Hepatocyte (in vitro differentiated cells): ENCODE data around the gene SYT7.

Experiments used
- CTCF ChIP-seq: fragments of 200-600 bp; sonication (generic); IDR thresholded peaks from 2 replicates; pipeline ENCODE4 v1.5.1; 2016; ENCODE audit warnings: antibody characterized with exemption, mild to moderate bottlenecking; ENCODE audit not compliant: poor library complexity
- EZH2 ChIP-seq: fragments of 200-600 bp; sonication (generic); IDR thresholded peaks from 2 replicates; pipeline ENCODE4 v1.6.1; 2016; ENCODE audit warnings: antibody characterized with exemption, mild to moderate bottlenecking, borderline replicate concordance

DNA sequence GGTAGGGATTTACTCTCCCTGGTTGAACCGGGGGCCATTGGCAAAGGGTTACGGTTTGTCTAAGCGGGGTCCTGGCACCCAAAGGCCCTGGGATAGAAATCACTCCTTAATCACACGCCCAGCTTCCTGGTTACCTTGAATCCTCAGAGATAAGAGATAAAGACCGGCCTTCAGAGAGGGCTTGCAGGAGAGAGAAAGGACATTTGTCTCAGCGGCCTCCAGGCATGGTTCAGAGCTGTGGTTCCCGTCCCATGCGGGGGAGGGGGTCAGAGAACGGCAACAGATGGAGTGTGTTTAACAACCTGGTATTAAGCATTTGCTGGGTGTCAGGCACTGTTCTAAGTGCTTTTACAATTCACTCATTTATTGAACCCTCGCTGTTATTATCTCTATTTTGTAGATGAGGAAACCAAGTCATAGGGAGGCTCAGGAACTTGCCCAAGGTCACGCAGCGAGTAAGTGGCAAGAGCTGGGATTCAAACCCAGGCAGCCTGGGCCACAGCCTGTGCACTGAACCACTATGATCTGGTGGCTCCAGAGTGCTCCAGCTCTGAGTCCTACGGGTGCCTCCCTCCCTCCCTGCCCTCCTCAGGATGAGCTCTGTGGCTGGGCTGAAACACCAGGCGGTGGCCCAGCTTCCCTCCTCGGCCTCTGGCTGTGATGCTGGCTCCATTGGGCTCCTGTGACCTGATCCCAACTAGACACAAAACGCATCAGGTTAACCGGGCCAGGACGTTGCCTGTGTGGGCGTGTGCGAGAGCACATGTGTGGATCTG, 53.7 kb downstream of the SYT7 start:
- no peak for TF ChIP-seq CTCF
- TF ChIP-seq EZH2, result no peak
